ENCODE data around the gene SEPTIN11.

The SEPTIN11 gene

GRCh38 chr4:76951672-76952010, 2.1 kb downstream of the SEPTIN11 start:
- DNase-seq (ENCODE audit: low read depth): no peak
- peak overlapping the region; percentile 90 for H3K4me3 ChIP-seq (ENCODE audit: control insufficient read depth, low read depth, low read length)
- no peak for TF ChIP-seq CTCF (conservative IDR thresholded peaks at IDR 0.05; ENCODE audit: control insufficient read depth, insufficient read depth, low read depth, low read length)

- H3K4me3 ChIP-seq (ENCODE audit: control insufficient read depth, low read depth, low read length): peak overlapping the region; percentile 90
- TF ChIP-seq CTCF (conservative IDR thresholded peaks at IDR 0.05; ENCODE audit: control insufficient read depth, insufficient read depth, low read depth, low read length): no peak
- DNase-seq (ENCODE audit: low read depth): no peak
Measured at GRCh38 chr4:76952071-76952470, 2.5 kb downstream of the SEPTIN11 start.

GRCh38 chr4:76952656-76953582, 3.4 kb downstream of the SEPTIN11 start:
- H3K4me3 ChIP-seq (ENCODE audit: control insufficient read depth, low read depth, low read length): peak overlapping the region; percentile 7
- no peak for TF ChIP-seq CTCF (conservative IDR thresholded peaks at IDR 0.05; ENCODE audit: control insufficient read depth, insufficient read depth, low read depth, low read length)
- DNase-seq (ENCODE audit: low read depth): peak; percentile 65

- peak; percentile 61 for DNase-seq (ENCODE audit: low read depth)
- no peak for TF ChIP-seq CTCF (conservative IDR thresholded peaks at IDR 0.05; ENCODE audit: control insufficient read depth, insufficient read depth, low read depth, low read length)
- no peak overlapping the region for H3K4me3 ChIP-seq (ENCODE audit: control insufficient read depth, low read depth, low read length)
Measured at GRCh38 chr4:76953956-76954355, 4.4 kb downstream of the SEPTIN11 start.

GRCh38 chr4:76954489-76954888, 4.9 kb downstream of the SEPTIN11 start:
- DNase-seq (ENCODE audit: low read depth): no peak
- no peak overlapping the region for H3K4me3 ChIP-seq (ENCODE audit: control insufficient read depth, low read depth, low read length)
- TF ChIP-seq CTCF (conservative IDR thresholded peaks at IDR 0.05; ENCODE audit: control insufficient read depth, insufficient read depth, low read depth, low read length): no peak

GRCh38 chr4:76955182-76955581, 5.6 kb downstream of the SEPTIN11 start:
- no peak for TF ChIP-seq CTCF (conservative IDR thresholded peaks at IDR 0.05; ENCODE audit: control insufficient read depth, insufficient read depth, low read depth, low read length)
- H3K4me3 ChIP-seq (ENCODE audit: control insufficient read depth, low read depth, low read length): no peak overlapping the region
- DNase-seq (ENCODE audit: low read depth): peak; percentile 88

Data from fibroblast of mammary gland (primary cell).